IPS-15b (cell line): ENCODE measurements around the gene DHX34.
"Not testable (repeated sequence)": the region's sequence is repeated elsewhere in the genome, so short reads cannot be mapped to it uniquely, and the experiment has no call there.

ENCODE experiments used
- H3K27me3 ChIP-seq: one replicate; pipeline ENCODE4 v1.6.1; 2013; ENCODE audit warnings: low read length; ENCODE audit not compliant: control insufficient read depth, insufficient read depth
- H3K36me3 ChIP-seq: one replicate; pipeline ENCODE4 v1.6.1; 2013; ENCODE audit warnings: low read length; ENCODE audit not compliant: control insufficient read depth, insufficient read depth
- H3K4me1 ChIP-seq: one replicate; pipeline ENCODE4 v1.6.1; 2013; ENCODE audit warnings: mild to moderate bottlenecking, low read length; ENCODE audit not compliant: control insufficient read depth, insufficient read depth
- H3K4me3 ChIP-seq: one replicate; pipeline ENCODE4 v1.5.1; 2013; ENCODE audit warnings: low read depth, low read length
- H3K9ac ChIP-seq: one replicate; pipeline ENCODE4 v1.6.1; 2013; ENCODE audit warnings: low read depth, mild to moderate bottlenecking, low read length
- H3K9me3 ChIP-seq: one replicate; pipeline ENCODE4 v1.6.1; 2013; ENCODE audit warnings: mild to moderate bottlenecking, low read length; ENCODE audit not compliant: control insufficient read depth, insufficient read depth

DHX34 gene

GRCh38 chr19:47353307-47353712 is 4.2 kb downstream of the DHX34 start:
- Histone ChIP-seq H3K4me3 (no peak overlapping the region), H3K36me3 (peaks cover 46% of the 10 kb centered on the region), H3K9me3 (no peaks in the 10 kb centered on the region), H3K9ac (no peak overlapping the region), H3K27me3 (no peaks in the 10 kb centered on the region), H3K4me1 (peaks cover 7% of the 10 kb centered on the region)

- no peaks in the 10 kb centered on the region for H3K4me1 ChIP-seq
- no peak overlapping the region for H3K9ac ChIP-seq
- no peaks in the 10 kb centered on the region for H3K9me3 ChIP-seq
- H3K36me3 ChIP-seq, result peaks cover 72% of the 10 kb centered on the region
- no peak overlapping the region for H3K4me3 ChIP-seq
- H3K27me3 ChIP-seq, result no peaks in the 10 kb centered on the region
These were observed 7.8 kb downstream of the DHX34 start for GRCh38 chr19:47356900-47357299.

DNA sequence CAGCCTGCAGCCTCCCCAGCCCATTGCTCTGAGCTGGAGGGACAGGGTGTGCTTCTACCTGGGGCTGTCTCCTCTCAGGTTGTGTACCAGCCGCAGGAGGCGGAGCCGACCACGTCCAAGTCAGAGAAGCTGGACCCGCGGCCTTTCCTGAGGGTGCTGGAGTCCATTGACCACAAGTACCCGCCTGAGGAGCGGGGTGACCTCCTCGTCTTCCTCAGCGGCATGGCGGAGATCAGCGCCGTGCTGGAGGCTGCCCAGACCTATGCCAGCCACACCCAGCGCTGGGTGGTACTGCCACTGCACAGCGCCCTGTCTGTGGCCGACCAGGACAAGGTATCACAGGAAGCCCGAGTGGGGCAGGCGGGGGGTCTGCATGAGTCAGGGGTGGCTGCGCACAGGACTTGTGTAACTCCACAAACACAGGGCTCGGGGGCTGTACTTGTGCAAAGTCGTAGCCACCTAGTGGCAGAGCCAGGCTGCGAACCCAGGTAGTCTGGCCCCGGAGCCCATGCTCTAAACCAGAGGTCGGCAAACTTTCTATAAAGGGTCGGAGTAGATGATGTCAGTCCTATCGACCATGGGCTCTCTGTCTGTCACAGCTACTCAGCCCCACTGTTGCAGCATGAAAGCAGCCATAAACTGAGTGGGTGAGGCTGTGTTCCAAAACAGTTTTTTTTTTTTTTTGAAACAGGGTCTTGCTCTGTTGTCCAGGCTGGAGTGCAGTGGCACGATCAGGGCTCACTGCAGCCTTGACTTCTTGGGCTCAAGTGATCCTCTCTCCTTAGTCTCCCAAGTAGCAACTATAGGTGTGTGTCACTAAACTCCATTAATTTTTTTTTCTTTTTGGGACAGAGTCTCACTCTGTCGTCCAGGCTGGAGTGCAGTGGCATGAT is 8.9 kb downstream of the DHX34 start:
- Histone ChIP-seq H3K36me3 (peaks cover 77% of the 10 kb centered on the region), H3K9ac (no peak overlapping the region), H3K9me3 (no peaks in the 10 kb centered on the region), H3K4me1 (no peaks in the 10 kb centered on the region), H3K4me3 (no peak overlapping the region), H3K27me3 (no peaks in the 10 kb centered on the region)

GRCh38 chr19:47358936-47359335 is 9.8 kb downstream of the DHX34 start:
- Histone ChIP-seq H3K9me3 (no peaks in the 10 kb centered on the region), H3K9ac (no peak overlapping the region), H3K27me3 (no peaks in the 10 kb centered on the region), H3K4me3 (no peak overlapping the region), H3K4me1 (no peaks in the 10 kb centered on the region), H3K36me3 (peaks cover 77% of the 10 kb centered on the region)

GRCh38 chr19:47362321-47362720 is 13.2 kb downstream of the DHX34 start:
- Histone ChIP-seq H3K27me3 (no peaks in the 10 kb centered on the region), H3K9ac (no peak overlapping the region), H3K9me3 (no peaks in the 10 kb centered on the region), H3K4me1 (no peaks in the 10 kb centered on the region), H3K36me3 (peaks cover 75% of the 10 kb centered on the region), H3K4me3 (no peak overlapping the region)

DNA sequence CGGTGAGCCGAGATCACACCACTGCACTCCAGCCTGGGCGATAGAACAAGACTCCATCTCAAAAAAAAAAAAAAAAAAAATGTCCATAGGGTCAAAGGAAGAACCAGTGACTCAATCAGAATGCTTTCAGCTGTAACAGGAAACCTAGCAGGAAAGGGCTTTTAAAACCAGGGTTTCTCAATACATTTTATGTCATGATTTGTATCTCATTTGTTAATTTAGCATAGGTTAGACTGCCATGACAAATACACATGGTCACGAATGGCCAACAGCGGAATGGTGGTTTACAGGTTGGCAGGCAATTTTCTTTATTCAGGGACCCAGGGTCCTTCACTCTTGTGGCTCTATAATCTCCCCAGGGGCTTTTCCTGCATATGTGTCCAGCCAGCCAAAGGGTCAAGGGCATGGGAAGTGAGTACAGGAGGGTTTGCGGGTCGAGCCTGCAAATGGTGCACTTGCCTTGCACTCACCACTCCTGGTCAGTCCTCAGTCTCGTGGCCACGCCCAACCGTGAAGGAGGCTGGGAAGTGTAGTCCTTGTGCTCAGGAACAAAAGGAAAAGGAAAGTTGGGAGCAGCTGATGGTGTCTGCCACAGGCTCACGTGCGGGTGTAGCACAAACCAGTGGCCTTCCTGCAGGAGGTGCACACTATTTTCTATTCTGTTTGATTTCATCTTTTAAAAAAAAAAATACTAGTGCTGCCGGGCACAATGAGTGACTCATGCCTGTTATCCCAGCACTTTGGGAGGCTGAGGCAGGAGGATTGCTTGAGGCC is 14.8 kb downstream of the DHX34 start:
- Histone ChIP-seq H3K4me1 (no peaks in the 10 kb centered on the region), H3K27me3 (no peaks in the 10 kb centered on the region), H3K36me3 (peaks cover 70% of the 10 kb centered on the region), H3K9ac (no peak overlapping the region), H3K9me3 (no peaks in the 10 kb centered on the region), H3K4me3 (no peak overlapping the region)

DNA sequence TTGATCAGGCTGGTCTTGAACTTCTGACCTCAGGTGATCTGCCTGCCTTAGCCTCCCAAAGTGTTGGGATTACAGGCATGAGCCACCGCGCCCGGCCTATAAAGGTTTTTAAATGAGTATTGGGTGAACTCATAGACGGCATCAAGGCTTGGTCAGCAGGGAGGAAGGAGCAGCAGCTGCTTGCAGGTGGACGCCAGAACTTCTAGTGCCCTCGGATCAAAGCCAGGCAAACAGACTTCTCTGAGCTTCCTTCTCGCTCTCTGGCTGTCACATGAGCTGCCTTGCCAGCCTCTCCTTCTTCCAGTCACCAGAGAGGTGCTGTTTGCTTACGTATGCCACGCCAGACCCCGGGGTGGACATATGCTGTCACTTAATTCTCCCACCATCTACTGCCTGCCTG is 16.3 kb downstream of the DHX34 start:
- not testable (repeated sequence) for H3K4me3 ChIP-seq, H3K9ac ChIP-seq, H3K4me1 ChIP-seq, H3K9me3 ChIP-seq, H3K27me3 ChIP-seq
- peaks cover 68% of the 10 kb centered on the region for H3K36me3 ChIP-seq

GRCh38 chr19:47370045-47370611 is 21.0 kb downstream of the DHX34 start:
- H3K4me1 ChIP-seq, result no peaks in the 10 kb centered on the region
- no peaks in the 10 kb centered on the region for H3K9me3 ChIP-seq
- peaks cover 72% of the 10 kb centered on the region for H3K36me3 ChIP-seq
- H3K27me3 ChIP-seq, result no peaks in the 10 kb centered on the region
- no peak overlapping the region for H3K9ac ChIP-seq
- no peak overlapping the region for H3K4me3 ChIP-seq

DNA sequence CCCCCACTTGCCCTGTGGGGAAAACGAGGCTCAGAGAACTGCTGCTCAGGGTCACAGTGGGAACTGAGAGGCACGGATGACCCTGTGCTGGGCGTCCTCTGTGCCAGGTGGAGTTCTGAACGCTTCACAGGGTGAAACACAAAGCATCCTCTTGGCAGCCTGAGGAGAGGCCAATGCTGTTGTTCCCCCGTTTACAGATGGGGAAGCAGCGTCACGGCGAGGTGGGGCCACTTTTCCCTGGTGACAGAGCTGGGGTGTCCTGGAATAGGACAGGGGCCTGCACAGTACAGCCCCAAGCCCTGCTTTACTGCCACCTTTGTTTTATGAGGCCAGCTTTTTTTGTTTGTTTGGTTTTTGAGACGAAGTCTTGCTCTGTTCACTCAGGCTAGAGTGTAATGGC is 22.1 kb downstream of the DHX34 start:
- Histone ChIP-seq H3K36me3 (peaks cover 79% of the 10 kb centered on the region), H3K27me3 (no peaks in the 10 kb centered on the region), H3K4me3 (no peak overlapping the region), H3K4me1 (no peaks in the 10 kb centered on the region), H3K9ac (no peak overlapping the region), H3K9me3 (no peaks in the 10 kb centered on the region)

DNA sequence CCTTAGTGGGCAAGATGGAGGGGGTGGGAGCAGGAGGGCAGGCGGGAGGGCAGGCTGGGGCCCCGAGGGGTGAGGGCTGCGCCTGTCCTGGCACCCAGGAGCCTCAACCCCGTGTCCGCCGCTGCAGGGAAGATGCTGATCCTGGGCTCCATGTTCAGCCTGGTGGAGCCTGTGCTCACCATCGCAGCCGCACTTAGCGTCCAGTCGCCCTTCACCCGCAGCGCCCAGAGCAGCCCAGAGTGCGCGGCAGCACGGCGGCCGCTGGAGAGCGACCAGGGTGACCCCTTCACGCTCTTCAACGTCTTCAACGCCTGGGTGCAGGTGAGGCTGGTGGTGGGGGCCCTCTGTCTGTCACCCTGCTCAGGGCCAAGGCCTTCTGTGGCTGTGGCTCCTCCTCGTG is 23.5 kb downstream of the DHX34 start:
- H3K9ac ChIP-seq, result no peak overlapping the region
- H3K27me3 ChIP-seq, result no peaks in the 10 kb centered on the region
- no peak overlapping the region for H3K4me3 ChIP-seq
- H3K4me1 ChIP-seq, result no peaks in the 10 kb centered on the region
- no peaks in the 10 kb centered on the region for H3K9me3 ChIP-seq
- H3K36me3 ChIP-seq, result peaks cover 85% of the 10 kb centered on the region

- peaks cover 93% of the 10 kb centered on the region for H3K36me3 ChIP-seq
- H3K4me1 ChIP-seq, result no peaks in the 10 kb centered on the region
- no peak overlapping the region for H3K9ac ChIP-seq
- H3K27me3 ChIP-seq, result no peaks in the 10 kb centered on the region
- H3K4me3 ChIP-seq, result no peak overlapping the region
- no peaks in the 10 kb centered on the region for H3K9me3 ChIP-seq
These were observed 24.4 kb downstream of the DHX34 start for GRCh38 chr19:47373246-47374240.
